HEK293T (cell line): ENCODE measurements around the gene FA2H.
A peak's percentile ranks its signal among the peaks of the same experiment; 100 is the strongest.
"Not testable (repeated sequence)": the region's sequence is repeated elsewhere in the genome, so short reads cannot be mapped to it uniquely, and the experiment has no call there.

Experiments
- CTCF ChIA-PET: fragments of 350-600 bp; formaldehyde crosslinking; extraction: SDS; loops from one replicate; lab custom pipeline; 2021; ENCODE audit warnings: antibody characterized with exemption, inconsistent platforms; lab: Yijun Ruan, JAX
- POLR2A ChIA-PET: fragments of 350-600 bp; formaldehyde crosslinking; extraction: SDS; loops from one replicate; lab custom pipeline; 2020; ENCODE audit warnings: antibody characterized with exemption, inconsistent platforms; lab: Yijun Ruan, JAX
- DNase-seq: peaks from one replicate; pipeline ENCODE4 v3.0.0; 2012; ENCODE audit warnings: mixed read lengths; ENCODE audit errors: extremely low spot score
- ARNT ChIP-seq: fragments of 450-650 bp; IDR thresholded peaks from 2 replicates; pipeline ENCODE4 v1.6.1; 2017; ENCODE audit warnings: mild to moderate bottlenecking
- BHLHE40 ChIP-seq: fragments of 450-650 bp; IDR thresholded peaks from 2 replicates; pipeline ENCODE4 v1.6.1; 2016; ENCODE audit warnings: mild to moderate bottlenecking, moderate library complexity, borderline replicate concordance
- CTBP1 ChIP-seq: fragments of 450-650 bp; IDR thresholded peaks from 2 replicates; pipeline ENCODE4 v1.6.1; 2016; ENCODE audit warnings: borderline replicate concordance
- ELF4 ChIP-seq: fragments of 450-650 bp; IDR thresholded peaks from 2 replicates; pipeline ENCODE4 v1.6.1; 2017; ENCODE audit warnings: antibody characterized with exemption
- FOXA1 ChIP-seq: fragments of 450-650 bp; IDR thresholded peaks from 2 replicates; pipeline ENCODE4 v1.6.1; 2016; ENCODE audit warnings: mild to moderate bottlenecking
- FOXK2 ChIP-seq: fragments of 450-650 bp; IDR thresholded peaks from 2 replicates; pipeline ENCODE4 v1.6.1; 2016; ENCODE audit warnings: mild to moderate bottlenecking
- FOXM1 ChIP-seq: fragments of 450-650 bp; IDR thresholded peaks from 2 replicates; pipeline ENCODE4 v1.6.1; 2017; ENCODE audit warnings: mild to moderate bottlenecking, borderline replicate concordance
- HDGF ChIP-seq: fragments of 450-650 bp; IDR thresholded peaks from 2 replicates; pipeline ENCODE4 v1.6.1; 2017; ENCODE audit warnings: antibody characterized with exemption, borderline replicate concordance
- L3MBTL2 ChIP-seq: fragments of 450-650 bp; conservative IDR thresholded peaks from 2 replicates; pipeline ENCODE4 v1.6.1; 2016; ENCODE audit warnings: mild to moderate bottlenecking
- LEF1 ChIP-seq: fragments of 450-650 bp; IDR thresholded peaks from 2 replicates; pipeline ENCODE4 v1.6.1; 2017; ENCODE audit warnings: mild to moderate bottlenecking, borderline replicate concordance
- NFRKB ChIP-seq: fragments of 450-650 bp; IDR thresholded peaks from 2 replicates; pipeline ENCODE4 v1.6.1; 2016; ENCODE audit warnings: mild to moderate bottlenecking, moderate library complexity
- PKNOX1 ChIP-seq: fragments of 450-650 bp; IDR thresholded peaks from 2 replicates; pipeline ENCODE4 v1.6.1; 2016
- SP1 ChIP-seq: fragments of 450-650 bp; IDR thresholded peaks from 2 replicates; pipeline ENCODE4 v1.6.1; 2017
- SUZ12 ChIP-seq: fragments of 450-650 bp; IDR thresholded peaks from 2 replicates; pipeline ENCODE4 v1.6.1; 2016; ENCODE audit warnings: mild to moderate bottlenecking
- TARDBP ChIP-seq: fragments of 450-650 bp; IDR thresholded peaks from 2 replicates; pipeline ENCODE4 v1.6.1; 2016
- ZNF384 ChIP-seq: fragments of 450-650 bp; IDR thresholded peaks from 2 replicates; pipeline ENCODE4 v1.6.1; 2016

FA2H gene

DNA sequence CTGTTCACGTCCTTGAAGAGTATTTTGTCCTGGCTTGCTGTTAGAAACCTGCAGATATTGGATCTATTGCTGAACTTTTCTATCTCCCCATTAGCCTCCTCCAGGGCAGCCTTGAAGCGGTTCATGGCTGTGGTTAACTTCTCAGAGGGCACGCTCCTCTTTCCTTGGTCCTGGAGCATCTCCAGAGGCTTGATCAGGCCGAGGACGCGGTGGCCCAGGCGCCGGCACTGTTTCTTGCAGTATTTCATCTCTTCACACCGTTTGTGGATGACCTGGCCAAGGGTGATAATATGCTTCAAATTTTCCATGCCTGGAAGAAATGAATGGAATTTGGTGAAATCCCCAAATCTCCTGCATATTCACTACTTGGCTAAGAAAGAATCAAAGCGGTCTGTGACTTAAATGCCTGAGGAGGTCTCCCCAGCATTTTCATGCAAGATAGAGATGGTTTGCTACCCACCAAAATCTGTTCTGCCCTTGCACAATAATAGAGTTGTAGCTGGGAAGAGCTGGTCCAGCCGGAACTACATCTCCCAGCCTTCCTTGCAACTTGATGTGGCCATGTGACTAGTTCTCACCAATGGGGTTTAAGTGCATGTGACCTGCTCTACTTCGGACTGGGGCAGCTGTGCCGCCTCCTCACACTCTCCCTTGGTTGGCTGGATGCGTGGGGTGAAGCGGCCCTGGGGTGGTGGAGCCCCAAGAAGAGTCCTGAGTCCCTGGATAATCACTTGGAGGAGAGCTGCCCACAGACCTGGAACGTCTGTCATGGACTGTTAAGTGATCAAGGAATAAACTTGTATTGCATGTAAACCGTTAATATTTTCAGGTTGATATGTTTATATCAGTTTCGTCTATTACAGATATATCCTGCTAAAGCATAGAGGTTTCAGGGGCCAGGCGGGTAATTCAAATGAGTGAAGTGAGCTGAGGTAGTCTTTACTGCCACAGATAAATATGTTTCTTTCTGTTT lies 78.9 kb downstream of the FA2H start:
- DNase-seq = peak; percentile 93
- ChIA-PET CTCF (interaction anchor here (0.6 to 1.1 kb wide), 2 partner anchors 167 to 274 kb away, joined by 3 to 4 read pairs; no protein-coding TSS in a partner anchor), POLR2A (interaction anchor here (1.4 to 2.1 kb wide), 3 partner anchors 15 to 29 kb away, joined by 3 to 10 read pairs (median 3); partner anchors contain the start of gene RFWD3)
- TF ChIP-seq HDGF (no peak), L3MBTL2 (peak; percentile 79)

GRCh38 chr16:74691093-74691855 lies 83.3 kb downstream of the FA2H start:
- DNase-seq = no peak
- TF ChIP-seq HDGF (no peak), FOXM1 (no peak), ELF4 (no peak), SUZ12 (no peak), ARNT (no peak), L3MBTL2 (no peak), ZNF384 (no peak), PKNOX1 (no peak), NFRKB (no peak), FOXK2 (no peak), FOXA1 (no peak), CTBP1 (no peak), SP1 (no peak), TARDBP (no peak), LEF1 (no peak)
- POLR2A ChIA-PET = no interaction called here
- CTCF ChIA-PET = interaction anchor here (0.8 to 0.9 kb wide), 2 partner anchors 9 to 172 kb away, joined by 3 read pairs; no protein-coding TSS in a partner anchor

DNA sequence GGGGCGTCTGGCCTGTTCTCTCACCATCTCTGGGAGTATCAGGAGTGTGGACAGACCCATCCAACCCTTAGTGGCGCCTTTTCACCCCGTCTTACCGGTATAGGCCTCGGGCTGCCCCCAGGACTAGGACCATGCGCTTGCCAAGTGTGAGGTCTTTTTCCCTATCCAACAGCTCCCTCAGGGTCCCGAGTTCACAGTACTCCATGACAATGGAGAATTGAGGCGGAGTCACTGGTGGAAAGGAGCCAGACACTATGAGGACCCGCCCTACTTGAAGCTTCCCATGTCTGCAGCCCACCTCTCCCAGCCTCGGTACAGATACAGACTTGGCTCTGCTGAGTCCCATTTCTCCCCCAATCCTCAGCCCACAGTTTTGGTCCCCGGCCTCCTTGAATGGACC lies 92.1 kb downstream of the FA2H start:
- CTCF ChIA-PET = interaction anchor here (0.9 kb wide), 1 partner anchor 8 kb away, joined by 3 read pairs; no protein-coding TSS in a partner anchor
- no peak for DNase-seq
- no peak for TF ChIP-seq ZNF384
- TF ChIP-seq HDGF = no peak
- TF ChIP-seq FOXA1 = no peak
- no peak for TF ChIP-seq PKNOX1
- no peak for TF ChIP-seq NFRKB
- TF ChIP-seq FOXM1 = no peak
- TF ChIP-seq BHLHE40 = no peak
- no peak for TF ChIP-seq SP1
- TF ChIP-seq LEF1 = no peak
- TF ChIP-seq CTBP1 = no peak
- TF ChIP-seq FOXK2 = no peak
- POLR2A ChIA-PET = no interaction called here

GRCh38 chr16:74680681-74681080 lies 93.9 kb downstream of the FA2H start:
- CTCF ChIA-PET = no interaction called here
- no peak for TF ChIP-seq CTBP1
- TF ChIP-seq FOXA1 = no peak
- no peak for TF ChIP-seq ARNT
- TF ChIP-seq HDGF = no peak
- TF ChIP-seq NFRKB = no peak
- POLR2A ChIA-PET = interaction anchor here (1.4 to 2.8 kb wide), 2 partner anchors 13 to 15 kb away, joined by 3 to 9 read pairs; partner anchors contain the start of gene RFWD3
- DNase-seq = no peak

DNA sequence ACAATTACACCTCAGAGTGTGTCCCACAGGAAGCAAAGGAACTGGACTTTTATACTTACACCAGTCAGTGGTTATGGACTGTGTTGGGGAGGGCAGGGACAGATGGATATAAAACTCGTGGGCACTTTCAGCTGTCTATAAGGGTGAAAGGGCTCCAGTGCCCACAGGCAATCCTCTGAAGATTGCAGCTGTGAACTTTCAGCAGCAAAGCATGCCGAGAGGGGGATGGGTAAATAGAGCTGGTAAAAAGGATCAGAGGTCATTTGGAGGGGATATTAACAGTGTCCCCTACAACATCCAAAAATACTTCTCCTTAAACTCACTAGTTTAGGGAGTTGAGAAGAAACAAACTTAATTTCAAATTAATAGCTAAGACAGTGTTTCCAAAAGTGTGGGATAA lies 94.6 kb downstream of the FA2H start:
- DNase-seq = no peak
- ChIA-PET POLR2A (interaction anchor here (1.4 to 2.8 kb wide), 2 partner anchors 13 to 16 kb away, joined by 3 to 9 read pairs; partner anchors contain the start of gene RFWD3), CTCF (interaction anchor here (1.0 to 1.4 kb wide), 2 partner anchors 12 to 29 kb away, joined by 3 to 5 read pairs; no protein-coding TSS in a partner anchor)
- no peak for TF ChIP-seq NFRKB

DNA sequence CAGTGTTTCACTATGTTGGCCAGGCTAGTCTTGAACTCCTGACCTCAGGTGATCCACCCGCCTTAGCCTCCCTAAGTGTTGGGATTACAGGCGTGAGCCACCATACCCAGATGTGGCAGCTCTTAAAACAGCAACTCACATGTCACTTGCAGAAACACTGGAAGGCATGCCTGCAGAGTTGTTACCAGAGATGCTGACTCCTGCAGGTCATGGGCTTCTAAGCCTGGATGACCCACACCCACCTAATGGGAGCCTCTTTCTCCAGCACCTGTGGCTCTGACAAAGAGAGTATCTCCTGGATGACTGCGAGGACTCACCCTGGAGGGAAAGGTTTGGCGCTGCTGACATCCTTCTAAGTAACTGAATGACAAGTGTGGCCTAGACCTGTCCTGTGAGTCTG lies 96.8 kb downstream of the FA2H start:
- CTCF ChIA-PET = no interaction called here
- TF ChIP-seq FOXM1 = no peak
- no peak for TF ChIP-seq FOXK2
- TF ChIP-seq BHLHE40 = no peak
- DNase-seq = no peak
- POLR2A ChIA-PET = interaction anchor here (2.8 kb wide), 1 partner anchor 11 kb away, joined by 9 read pairs; the partner anchor contains the start of gene RFWD3

DNA sequence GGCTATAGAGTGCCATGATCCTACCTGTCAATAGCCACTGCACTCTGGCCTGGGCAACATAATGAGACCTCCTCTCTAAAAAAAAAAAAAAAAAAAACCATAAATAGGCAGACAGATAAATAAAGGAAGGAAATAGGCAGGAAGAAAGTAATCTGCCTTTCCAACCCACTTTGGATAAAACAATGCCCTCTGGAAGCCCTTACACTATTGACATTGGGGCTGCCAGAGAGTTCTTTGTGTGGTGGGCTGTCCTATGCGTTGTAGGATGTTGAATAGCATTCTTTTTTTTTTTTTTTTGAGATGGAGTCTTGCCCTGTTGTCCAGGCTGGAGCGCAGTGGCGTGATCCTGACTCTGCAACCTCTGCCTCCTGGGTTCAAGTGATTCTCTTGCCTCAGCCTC lies 100.7 kb downstream of the FA2H start:
- ChIA-PET CTCF (no interaction called here), POLR2A (no interaction called here)
- TF ChIP-seq SP1 (no peak), FOXA1 (no peak), CTBP1 (no peak)
- DNase-seq = no peak

DNA sequence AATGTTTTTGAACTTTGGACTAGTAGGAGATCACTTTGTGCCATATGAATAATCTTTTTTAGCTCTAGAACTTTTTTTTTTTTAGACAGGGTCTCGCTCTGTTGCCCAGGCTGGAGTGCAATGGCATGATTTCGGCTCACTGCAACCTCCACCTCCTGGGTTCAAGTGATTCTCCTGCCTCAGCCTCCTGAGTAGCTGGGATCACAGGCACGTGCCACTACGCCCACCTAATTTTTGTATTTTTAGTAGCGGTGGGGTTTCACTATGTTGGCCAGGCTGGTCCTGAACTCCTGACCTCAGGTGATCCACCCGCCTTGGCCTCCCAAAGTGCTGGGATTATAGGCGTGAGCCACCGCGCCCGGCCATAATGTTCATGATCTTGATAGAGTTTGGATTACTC lies 105.7 kb downstream of the FA2H start:
- DNase-seq, POLR2A ChIA-PET: not testable (repeated sequence)
- CTCF ChIA-PET = interaction anchor here (1.5 kb wide), 1 partner anchor 10 kb away, joined by 5 read pairs; no protein-coding TSS in a partner anchor
